ENCODE data around the gene ANG. TPM values are rescaled to one million over a fixed set of nuclear protein-coding genes. Genes with fewer than 3 reads are reported as not detected.

ANG gene
- total and polyA plus RNA-seq, 2 of the 8 experiments (the other 6 are each of a cell fraction or from before 2014, with no cell fraction given) = 2.2 to 4.6 TPM

- Histone ChIP-seq H2BK15ac (ENCODE audit: low read length) (no peak overlapping the region), H2BK120ac (replicated peaks; ENCODE audit: low read depth, low read length) (no peak overlapping the region), H4K20me1 (replicated peaks in 1 of 2; ENCODE audit: control insufficient read depth in 1 of 2, insufficient read depth in 2 of 2, low read length in 2 of 2) (no peaks in the 10 kb centered on the region), H2BK20ac (ENCODE audit: low read length) (no peak overlapping the region), H3K4me3 (ENCODE audit: extremely low read depth in 1 of 4, insufficient read depth in 2 of 4, low read depth in 3 of 4, low read length in 4 of 4) (no peak overlapping the region), H3K23ac (ENCODE audit: insufficient read length) (no peak overlapping the region), H2AK5ac (ENCODE audit: low read depth, low read length) (no peak overlapping the region), H3K27ac (ENCODE audit: low read depth, low read length) (no peak overlapping the region), H3K36me3 (ENCODE audit: control insufficient read depth in 2 of 4, insufficient read depth in 4 of 4, low read length in 3 of 4) (no peaks in the 10 kb centered on the region), H4K5ac (ENCODE audit: insufficient read length, low read depth, low read length) (no peak overlapping the region), H3K27me3 (replicated peaks in 1 of 4; ENCODE audit: control insufficient read depth in 3 of 4, extremely low read depth in 1 of 4, insufficient read depth in 3 of 4, low read length in 3 of 4) (no peaks in the 10 kb centered on the region), H3K79me2 (ENCODE audit: control insufficient read depth in 1 of 2, insufficient read depth in 2 of 2, low read length in 2 of 2) (no peaks in the 10 kb centered on the region), H3K4ac (replicated peaks; ENCODE audit: insufficient read length, low read depth, low read length) (no peak overlapping the region), H3K79me1 (ENCODE audit: low read depth, low read length) (no peaks in the 10 kb centered on the region), H4K91ac (replicated peaks; ENCODE audit: insufficient read length, low read length) (no peak overlapping the region), H3K9me3 (ENCODE audit: insufficient read depth in 2 of 2, low read depth in 1 of 2, low read length in 1 of 2) (no peaks in the 10 kb centered on the region), H2AFZ (ENCODE audit: low read length) (no peak overlapping the region), H2BK12ac (ENCODE audit: low read depth, low read length) (no peak overlapping the region), H3K23me2 (ENCODE audit: low read depth, low read length) (peaks cover 4% of the 10 kb centered on the region; the same call in 1 of the 2 replicates), H2BK5ac (ENCODE audit: low read depth, low read length) (no peak overlapping the region), H3K9ac (replicated peaks in 1 of 4; ENCODE audit: extremely low read depth in 1 of 4, low read depth in 3 of 4, low read length in 3 of 4) (no peak overlapping the region), H3K18ac (ENCODE audit: extremely low read depth, low read length) (no peak overlapping the region), H3K56ac (replicated peaks; ENCODE audit: insufficient read length, low read depth, low read length) (no peak overlapping the region), H3K4me2 (ENCODE audit: insufficient read depth in 1 of 2, low read depth in 2 of 2, low read length in 2 of 2) (no peak overlapping the region), H3K4me1 (replicated peaks in 1 of 4; ENCODE audit: control insufficient read depth in 3 of 4, insufficient read depth in 4 of 4, low read length in 3 of 4) (peaks cover 0 to 7% (median 3%) of the 10 kb centered on the region in 4 experiments; a peak in 5 of 7 replicates), H3K14ac (ENCODE audit: insufficient read length) (no peak overlapping the region), H4K8ac (ENCODE audit: extremely low read depth, insufficient read depth, low read length) (no peak overlapping the region)
- TF ChIP-seq KDM4A (IDR thresholded peaks at IDR 0.05; ENCODE audit: low read depth, low read length, severe bottlenecking) (no peak), CEBPB (IDR thresholded peaks at IDR 0.05; ENCODE audit: low read depth, low read length) (no peak), ZNF274 (IDR thresholded peaks at IDR 0.05; ENCODE audit: borderline replicate concordance, extremely low read depth, low read length) (no peak), NANOG (IDR thresholded peaks at IDR 0.05; ENCODE audit: insufficient read depth, low read depth, low read length, poor library complexity, severe bottlenecking) (no peak), CHD2 (IDR thresholded peaks at IDR 0.05; ENCODE audit: low read length) (no peak)
- ChIA-PET CTCF (ENCODE audit: partially characterized antibody) (interaction anchor here (0.6 to 16.7 kb wide), 7 partner anchors 8 to 211 kb away, joined by 3 to 282 read pairs (median 4); no protein-coding TSS in a partner anchor), POLR2A (ENCODE audit: partially characterized antibody) (interaction anchor here (0.7 kb wide), 1 partner anchor 10 kb away, joined by 3 read pairs; no protein-coding TSS in a partner anchor)
- no peak for FAIRE-seq
- 97% methylated on average over 2 of the region's 2 CpGs; no CpG with 5 or more reads in 1 of the 2 experiments for WGBS, 2 experiments (ENCODE audit: extremely low coverage in 1 of 2, insufficient coverage in 1 of 2, insufficient read length in 1 of 2, insufficient replicate concordance in 2 of 2, low coverage in 1 of 2, low lambda C conversion rate in 2 of 2, missing lambda C conversion rate in 1 of 2)
- DNase-seq (ENCODE audit: low read depth in 1 of 2, low spot score in 2 of 2) = peak in 1 of 2 experiments; percentile 32
Measured at GRCh38 chr14:20675669-20676068, 12.9 kb upstream of the ANG start.
